SK-N-SH (cell line): ENCODE measurements around the gene RBM20. TPM values are rescaled to one million over a fixed set of nuclear protein-coding genes. Genes with fewer than 3 reads are reported as not detected.

Experiments used
- CTCF ChIA-PET: fragments of 300-600, 350-600 bp; formaldehyde crosslinking; extraction: SDS; loops from one replicate; lab custom pipeline; 2021; lab: Yijun Ruan, JAX
- POLR2A ChIA-PET: fragments of 350-600 bp; sonication (Branson Sonifier 250); formaldehyde crosslinking; extraction: SDS; loops from one replicate; lab custom pipeline; 2020; ENCODE audit warnings: antibody characterized with exemption, inconsistent platforms; lab: Yijun Ruan, JAX
- DNase-seq: peaks from one replicate; pipeline ENCODE4 v3.0.0; 2012
- H2AFZ ChIP-seq: fragments of 200-600 bp; sonication (generic); 2 replicates; pipeline ENCODE4 v1.8.1; 2016; ENCODE audit warnings: antibody characterized with exemption, mild to moderate bottlenecking, low read depth
- H3F3A ChIP-seq: fragments of 200-600 bp; sonication (generic); replicated peaks from 2 replicates; pipeline ENCODE3; 2016; ENCODE audit warnings: antibody characterized with exemption, mild to moderate bottlenecking; ENCODE audit not compliant: insufficient read depth
- H3K27ac ChIP-seq, 2 experiments: fragments of 200-500 bp in 1 of 2; fragments of 200-600 bp in 1 of 2; sonication (Bioruptor generic) in 1 of 2; sonication (generic), shearing (Covaris generic) in 1 of 2; 2 replicates each; pipeline versions ENCODE4 v1.5.1 to v1.6.1; 2014 to 2016; ENCODE audit warnings: low read depth in 2 of 2, inconsistent platforms in 1 of 2, low read length in 1 of 2, mild to moderate bottlenecking in 1 of 2, mixed read lengths in 1 of 2
- H3K27me3 ChIP-seq: fragments of 200-600 bp; sonication (generic), shearing (Covaris generic); 2 replicates; pipeline ENCODE4 v1.6.1; 2016; ENCODE audit warnings: mixed run types; ENCODE audit not compliant: insufficient read depth
- H3K36me3 ChIP-seq, 2 experiments: fragments of 200-500 bp in 1 of 2; fragments of 200-600 bp in 1 of 2; sonication (Bioruptor generic) in 1 of 2; sonication (generic) in 1 of 2; replicated peaks in 1 of 2; 2 replicates each; pipeline versions ENCODE3 to v1.5.1; 2014 to 2016; ENCODE audit warnings: low read length in 1 of 2, mild to moderate bottlenecking in 1 of 2; ENCODE audit not compliant: insufficient read depth in 2 of 2, control insufficient read depth in 1 of 2
- H3K4me1 ChIP-seq, 2 experiments: fragments of 200-500 bp in 1 of 2; fragments of 200-600 bp in 1 of 2; sonication (Bioruptor generic) in 1 of 2; sonication (generic), shearing (Covaris generic) in 1 of 2; 2 replicates each; pipeline versions ENCODE4 v1.5.1 to v1.6.1; 2014 to 2016; ENCODE audit warnings: low read depth in 1 of 2, low read length in 1 of 2, mixed run types in 1 of 2; ENCODE audit not compliant: insufficient read depth in 2 of 2, control insufficient read depth in 1 of 2
- H3K4me2 ChIP-seq: fragments of 200-600 bp; sonication (generic), shearing (Covaris generic); 2 replicates; pipeline ENCODE4 v1.6.1; 2017; ENCODE audit warnings: mixed run types
- H3K4me3 ChIP-seq, 2 experiments: fragments of 200-500 bp in 1 of 2; fragments of 200-600 bp in 1 of 2; sonication (Bioruptor generic) in 1 of 2; sonication (generic), shearing (Covaris generic) in 1 of 2; 2 replicates each; pipeline versions ENCODE4 v1.5.1 to v1.8.1; 2014 to 2016; ENCODE audit warnings: low read depth in 2 of 2, inconsistent platforms in 1 of 2, low read length in 1 of 2, mild to moderate bottlenecking in 1 of 2, mixed read lengths in 1 of 2, moderate library complexity in 1 of 2
- H3K79me2 ChIP-seq: fragments of 200-600 bp; sonication (generic); 2 replicates; pipeline ENCODE4 v1.8.1; 2017; ENCODE audit warnings: mild to moderate bottlenecking; ENCODE audit not compliant: insufficient read depth
- H3K9ac ChIP-seq: fragments of 200-600 bp; sonication (generic); 2 replicates; pipeline ENCODE4 v1.6.1; 2017; ENCODE audit warnings: mixed run types
- H3K9me2 ChIP-seq: fragments of 200-600 bp; sonication (generic); 2 replicates; pipeline ENCODE4 v1.6.1; 2017; ENCODE audit warnings: mixed run types
- H3K9me3 ChIP-seq: fragments of 200-600 bp; sonication (generic); 2 replicates; pipeline ENCODE4 v1.6.1; 2017; ENCODE audit warnings: mixed run types, mild to moderate bottlenecking, moderate library complexity
- H4K20me1 ChIP-seq: fragments of 200-600 bp; sonication (generic); 2 replicates; pipeline ENCODE4 v1.6.1; 2017; ENCODE audit warnings: mild to moderate bottlenecking, mixed run types; ENCODE audit not compliant: insufficient read depth
- CHD2 ChIP-seq: fragments of 150-350 bp; IDR thresholded peaks from 2 replicates; pipeline ENCODE4 v1.6.1; 2018; ENCODE audit warnings: low read length; ENCODE audit not compliant: partially characterized antibody
- ELF1 ChIP-seq: IDR thresholded peaks from 2 replicates; pipeline ENCODE4 v1.4.0; 2012
- EP300 ChIP-seq, 2 experiments: IDR thresholded peaks; 2 replicates each; pipeline versions ENCODE4 v1.4.0 to v1.6.1; 2012; ENCODE audit warnings: borderline replicate concordance in 1 of 2, low read depth in 1 of 2, low read length in 1 of 2
- EZH2phosphoT487 ChIP-seq: fragments of 200-600 bp; sonication (generic); IDR thresholded peaks from 2 replicates; pipeline ENCODE4 v1.6.1; 2017; ENCODE audit warnings: low read depth, mixed run types, mild to moderate bottlenecking, antibody characterized with exemption, moderate library complexity, borderline replicate concordance
- FOSL2 ChIP-seq: IDR thresholded peaks from 2 replicates; pipeline ENCODE4 v1.4.0; 2012; ENCODE audit warnings: low read depth, mild to moderate bottlenecking, moderate library complexity, borderline replicate concordance
- FOXJ3 ChIP-seq: sonication (generic); formaldehyde crosslinking; IDR thresholded peaks from 2 replicates; pipeline ENCODE4 v1.5.1; 2020; ENCODE audit warnings: mild to moderate bottlenecking, missing genetic modification reagents
- FOXM1 ChIP-seq: IDR thresholded peaks from 2 replicates; pipeline ENCODE4 v1.4.0; 2012; ENCODE audit warnings: low read depth, mild to moderate bottlenecking
- GABPA ChIP-seq: IDR thresholded peaks from 2 replicates; pipeline ENCODE4 v1.4.0; 2012; ENCODE audit warnings: low read depth, mild to moderate bottlenecking
- GATA2 ChIP-seq: sonication (generic); formaldehyde crosslinking; IDR thresholded peaks from 2 replicates; pipeline ENCODE4 v1.5.0; 2020; ENCODE audit warnings: mild to moderate bottlenecking, missing genetic modification reagents
- JUND ChIP-seq: IDR thresholded peaks from 2 replicates; pipeline ENCODE4 v1.4.0; 2012
- MXI1 ChIP-seq: IDR thresholded peaks from 2 replicates; pipeline ENCODE4 v1.6.1; 2012; ENCODE audit warnings: mild to moderate bottlenecking, low read depth, low read length, improper control_type of control experiment
- NFIC ChIP-seq: IDR thresholded peaks from 2 replicates; pipeline ENCODE4 v1.4.0; 2012; ENCODE audit warnings: borderline replicate concordance
- NRF1 ChIP-seq: IDR thresholded peaks from 2 replicates; pipeline ENCODE4 v1.6.1; 2012; ENCODE audit warnings: low read depth, mild to moderate bottlenecking, low read length
- RAD21 ChIP-seq: IDR thresholded peaks from 2 replicates; pipeline ENCODE4 v1.6.1; 2012; ENCODE audit warnings: mild to moderate bottlenecking, low read length
- RCOR1 ChIP-seq: fragments of 150-350 bp; IDR thresholded peaks from 2 replicates; pipeline ENCODE4 v1.6.1; 2017; ENCODE audit warnings: antibody characterized with exemption, low read length
- SIN3A ChIP-seq: IDR thresholded peaks from 2 replicates; pipeline ENCODE4 v1.6.1; 2012; ENCODE audit warnings: low read depth, mild to moderate bottlenecking, low read length, moderate library complexity, borderline replicate concordance
- TCF12 ChIP-seq: IDR thresholded peaks from 2 replicates; pipeline ENCODE4 v1.4.0; 2012
- WGBS: methylation state at CpG from one replicate; pipeline ENCODE4 v1.1.6; 2017; ENCODE audit warnings: low lambda C conversion rate; 5-methylcytosine and 5-hydroxymethylcytosine counted together
- polyA plus RNA-seq, 3 experiments: library from polyadenylated mRNA; depleted of rRNA; stranded (reverse); fragments of >200 nt; gene quantifications; 2 replicates each; pipeline ENCODE4 v1.2.3, GENCODE V29; 2012
- TF ChIP-seq, protein P1 (sequence below): IDR thresholded peaks from 2 replicates; pipeline ENCODE4 v1.4.0; 2012; ENCODE audit warnings: low read depth, borderline replicate concordance
- TF ChIP-seq, protein P2 (sequence below): IDR thresholded peaks from 2 replicates; pipeline ENCODE4; 2012
- TF ChIP-seq, protein P3 (sequence below): fragments of 150-350 bp; IDR thresholded peaks from 2 replicates; pipeline ENCODE4 v1.6.1; 2017; ENCODE audit warnings: antibody characterized with exemption, low read length, low read depth, borderline replicate concordance
- TF ChIP-seq, protein P4 (sequence below): IDR thresholded peaks from 2 replicates; pipeline ENCODE4 v1.6.1; 2012; ENCODE audit warnings: mild to moderate bottlenecking, low read depth, low read length, moderate library complexity

RBM20 gene
- polyA plus RNA-seq, 1 of the 3 experiments (the other 2 are of a cell fraction) = 0.64 TPM

DNA sequence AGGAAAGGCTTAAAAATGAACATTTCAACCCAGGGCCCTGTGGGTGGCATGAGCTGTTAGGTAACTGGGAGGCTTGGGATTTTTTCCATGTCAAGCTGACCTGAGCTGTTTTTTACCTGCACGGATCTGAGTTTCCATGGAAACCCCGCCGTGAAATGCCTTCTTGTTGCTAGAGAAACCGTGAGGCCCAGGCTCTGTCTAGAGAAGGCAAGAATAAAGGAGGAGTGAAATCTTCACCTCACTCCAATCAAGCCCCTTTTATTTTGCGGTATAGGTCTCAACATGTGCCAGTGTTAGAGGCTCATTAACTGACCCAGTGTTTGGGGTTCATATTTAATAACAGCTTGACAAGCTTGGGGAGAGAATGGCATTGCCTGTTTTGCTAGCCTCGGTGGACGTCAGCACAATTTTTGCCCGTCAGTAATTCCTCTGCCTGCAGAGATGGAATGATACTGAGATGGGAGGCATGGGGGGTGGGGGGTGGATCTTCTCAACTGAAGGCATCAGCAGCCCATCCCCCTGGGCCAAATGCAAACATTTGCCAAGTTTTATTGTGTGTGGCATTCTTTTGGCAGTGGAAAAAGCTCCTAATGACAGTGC, 178.7 kb downstream of the RBM20 start:
- WGBS = 71% methylated on average over 8 of the region's 8 CpGs
- H3K9ac ChIP-seq = no peak overlapping the region
- peaks cover 0 to 54% of the 10 kb centered on the region in 2 experiments; a peak in 2 of 4 replicates for H3K4me1 ChIP-seq
- peak overlapping the region in 1 of 2 experiments; percentile 98; a peak in 2 of 4 replicates for H3K27ac ChIP-seq
- no peak overlapping the region for H3K4me2 ChIP-seq
- H3K79me2 ChIP-seq = no peaks in the 10 kb centered on the region
- no peaks in the 10 kb centered on the region for H3K36me3 ChIP-seq
- no peaks in the 10 kb centered on the region for H3K27me3 ChIP-seq
- no peaks in the 10 kb centered on the region for H4K20me1 ChIP-seq
- peak; percentile 41 for DNase-seq
- TF ChIP-seq GATA2 = peak; percentile 58
- TF ChIP-seq EZH2phosphoT487 = no peak
- TF ChIP-seq RCOR1 = peak; percentile 17; the same call in 1 of the 2 replicates
- peak; percentile 22 for TF ChIP-seq CHD2
- no peak for TF ChIP-seq JUND
- TF ChIP-seq EP300 (IDR thresholded peaks at IDR 0.05; ENCODE audit: borderline replicate concordance in 1 of 2, low read depth in 1 of 2, low read length in 1 of 2) = peak in 1 of 2 experiments; percentile 20; a peak in 1 of 4 replicates
- no peak overlapping the region for H3K4me3 ChIP-seq
- no peaks in the 10 kb centered on the region for H3K9me2 ChIP-seq
- ChIA-PET CTCF (interaction anchor here (1.5 to 2.3 kb wide), 2 partner anchors 14 to 19 kb away, joined by 5 to 6 read pairs; no protein-coding TSS in a partner anchor), POLR2A (no interaction called here)
- H3K9me3 ChIP-seq = no peaks in the 10 kb centered on the region
- H2AFZ ChIP-seq = no peak overlapping the region
- peaks cover 3% of the 10 kb centered on the region for H3F3A ChIP-seq

DNA sequence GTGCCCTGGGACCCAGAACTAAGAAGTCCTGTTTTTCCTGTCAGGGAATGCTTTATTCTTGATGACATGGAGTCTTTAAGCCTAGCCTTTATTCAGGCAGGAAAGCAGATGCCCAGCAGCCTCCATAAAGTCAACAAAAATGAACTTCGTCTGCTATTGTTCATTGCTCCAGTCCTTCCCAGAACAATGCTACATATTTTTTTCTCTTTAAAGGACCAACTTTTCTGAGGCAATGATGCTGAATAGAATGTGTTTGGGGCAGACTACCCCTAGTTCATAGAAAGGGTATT, 180.0 kb downstream of the RBM20 start:
- Histone ChIP-seq H3K9ac (no peak overlapping the region), H3K79me2 (no peaks in the 10 kb centered on the region), H3K27ac (no peak overlapping the region), H4K20me1 (no peaks in the 10 kb centered on the region), H3K27me3 (no peaks in the 10 kb centered on the region), H3F3A (peaks cover 3% of the 10 kb centered on the region), H3K9me2 (no peaks in the 10 kb centered on the region), H3K36me3 (no peaks in the 10 kb centered on the region), H3K4me2 (no peak overlapping the region), H3K9me3 (no peaks in the 10 kb centered on the region), H2AFZ (no peak overlapping the region), H3K4me3 (no peak overlapping the region), H3K4me1 (peaks cover 0 to 45% of the 10 kb centered on the region in 2 experiments; a peak in 2 of 4 replicates)
- ChIA-PET CTCF (interaction anchor here (0.6 kb wide), 1 partner anchor 15 kb away, joined by 3 read pairs; no protein-coding TSS in a partner anchor), POLR2A (interaction anchor here (0.8 kb wide), 1 partner anchor 61 kb away, joined by 7 read pairs; no protein-coding TSS in a partner anchor)
- WGBS = 95% methylated on average over 1 of the region's 1 CpG
- DNase-seq = no peak
- no peak for TF ChIP-seq GABPA
- no peak for TF ChIP-seq NFIC
- no peak for TF ChIP-seq RCOR1
- TF ChIP-seq ELF1 = no peak
- TF ChIP-seq, protein P1, sequence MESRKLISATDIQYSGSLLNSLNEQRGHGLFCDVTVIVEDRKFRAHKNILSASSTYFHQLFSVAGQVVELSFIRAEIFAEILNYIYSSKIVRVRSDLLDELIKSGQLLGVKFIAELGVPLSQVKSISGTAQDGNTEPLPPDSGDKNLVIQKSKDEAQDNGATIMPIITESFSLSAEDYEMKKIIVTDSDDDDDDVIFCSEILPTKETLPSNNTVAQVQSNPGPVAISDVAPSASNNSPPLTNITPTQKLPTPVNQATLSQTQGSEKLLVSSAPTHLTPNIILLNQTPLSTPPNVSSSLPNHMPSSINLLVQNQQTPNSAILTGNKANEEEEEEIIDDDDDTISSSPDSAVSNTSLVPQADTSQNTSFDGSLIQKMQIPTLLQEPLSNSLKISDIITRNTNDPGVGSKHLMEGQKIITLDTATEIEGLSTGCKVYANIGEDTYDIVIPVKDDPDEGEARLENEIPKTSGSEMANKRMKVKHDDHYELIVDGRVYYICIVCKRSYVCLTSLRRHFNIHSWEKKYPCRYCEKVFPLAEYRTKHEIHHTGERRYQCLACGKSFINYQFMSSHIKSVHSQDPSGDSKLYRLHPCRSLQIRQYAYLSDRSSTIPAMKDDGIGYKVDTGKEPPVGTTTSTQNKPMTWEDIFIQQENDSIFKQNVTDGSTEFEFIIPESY = no peak
- TF ChIP-seq, protein P2, sequence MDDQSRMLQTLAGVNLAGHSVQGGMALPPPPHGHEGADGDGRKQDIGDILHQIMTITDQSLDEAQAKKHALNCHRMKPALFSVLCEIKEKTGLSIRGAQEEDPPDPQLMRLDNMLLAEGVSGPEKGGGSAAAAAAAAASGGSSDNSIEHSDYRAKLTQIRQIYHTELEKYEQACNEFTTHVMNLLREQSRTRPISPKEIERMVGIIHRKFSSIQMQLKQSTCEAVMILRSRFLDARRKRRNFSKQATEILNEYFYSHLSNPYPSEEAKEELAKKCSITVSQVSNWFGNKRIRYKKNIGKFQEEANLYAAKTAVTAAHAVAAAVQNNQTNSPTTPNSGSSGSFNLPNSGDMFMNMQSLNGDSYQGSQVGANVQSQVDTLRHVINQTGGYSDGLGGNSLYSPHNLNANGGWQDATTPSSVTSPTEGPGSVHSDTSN = no peak
- TF ChIP-seq EZH2phosphoT487 = no peak
- no peak for TF ChIP-seq EP300 (IDR thresholded peaks at IDR 0.05; ENCODE audit: borderline replicate concordance in 1 of 2, low read depth in 1 of 2, low read length in 1 of 2)
- no peak for TF ChIP-seq TCF12
- TF ChIP-seq, protein P3, sequence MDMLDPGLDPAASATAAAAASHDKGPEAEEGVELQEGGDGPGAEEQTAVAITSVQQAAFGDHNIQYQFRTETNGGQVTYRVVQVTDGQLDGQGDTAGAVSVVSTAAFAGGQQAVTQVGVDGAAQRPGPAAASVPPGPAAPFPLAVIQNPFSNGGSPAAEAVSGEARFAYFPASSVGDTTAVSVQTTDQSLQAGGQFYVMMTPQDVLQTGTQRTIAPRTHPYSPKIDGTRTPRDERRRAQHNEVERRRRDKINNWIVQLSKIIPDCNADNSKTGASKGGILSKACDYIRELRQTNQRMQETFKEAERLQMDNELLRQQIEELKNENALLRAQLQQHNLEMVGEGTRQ = no peak
- TF ChIP-seq NRF1 = no peak
- no peak for TF ChIP-seq FOSL2
- no peak for TF ChIP-seq RAD21
- TF ChIP-seq GATA2 = no peak
- TF ChIP-seq MXI1 = no peak
- TF ChIP-seq FOXM1 = no peak
- no peak for TF ChIP-seq FOXJ3 (CRISPR knock-in tag)
- TF ChIP-seq SIN3A = no peak
- TF ChIP-seq, protein P4, sequence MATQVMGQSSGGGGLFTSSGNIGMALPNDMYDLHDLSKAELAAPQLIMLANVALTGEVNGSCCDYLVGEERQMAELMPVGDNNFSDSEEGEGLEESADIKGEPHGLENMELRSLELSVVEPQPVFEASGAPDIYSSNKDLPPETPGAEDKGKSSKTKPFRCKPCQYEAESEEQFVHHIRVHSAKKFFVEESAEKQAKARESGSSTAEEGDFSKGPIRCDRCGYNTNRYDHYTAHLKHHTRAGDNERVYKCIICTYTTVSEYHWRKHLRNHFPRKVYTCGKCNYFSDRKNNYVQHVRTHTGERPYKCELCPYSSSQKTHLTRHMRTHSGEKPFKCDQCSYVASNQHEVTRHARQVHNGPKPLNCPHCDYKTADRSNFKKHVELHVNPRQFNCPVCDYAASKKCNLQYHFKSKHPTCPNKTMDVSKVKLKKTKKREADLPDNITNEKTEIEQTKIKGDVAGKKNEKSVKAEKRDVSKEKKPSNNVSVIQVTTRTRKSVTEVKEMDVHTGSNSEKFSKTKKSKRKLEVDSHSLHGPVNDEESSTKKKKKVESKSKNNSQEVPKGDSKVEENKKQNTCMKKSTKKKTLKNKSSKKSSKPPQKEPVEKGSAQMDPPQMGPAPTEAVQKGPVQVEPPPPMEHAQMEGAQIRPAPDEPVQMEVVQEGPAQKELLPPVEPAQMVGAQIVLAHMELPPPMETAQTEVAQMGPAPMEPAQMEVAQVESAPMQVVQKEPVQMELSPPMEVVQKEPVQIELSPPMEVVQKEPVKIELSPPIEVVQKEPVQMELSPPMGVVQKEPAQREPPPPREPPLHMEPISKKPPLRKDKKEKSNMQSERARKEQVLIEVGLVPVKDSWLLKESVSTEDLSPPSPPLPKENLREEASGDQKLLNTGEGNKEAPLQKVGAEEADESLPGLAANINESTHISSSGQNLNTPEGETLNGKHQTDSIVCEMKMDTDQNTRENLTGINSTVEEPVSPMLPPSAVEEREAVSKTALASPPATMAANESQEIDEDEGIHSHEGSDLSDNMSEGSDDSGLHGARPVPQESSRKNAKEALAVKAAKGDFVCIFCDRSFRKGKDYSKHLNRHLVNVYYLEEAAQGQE = no peak
